CD4-positive, alpha-beta T cell treated with Interleukin-2 at 100 ng/mL for 4 hours (primary cell): ENCODE results near the gene CTTNBP2.
"Not testable (repeated sequence)": the region's sequence is repeated elsewhere in the genome, so short reads cannot be mapped to it uniquely, and the experiment has no call there.

Experiments used
- DNase-seq: peaks from one replicate; pipeline ENCODE4 v3.0.0-alpha.2; 2020; ENCODE audit warnings: low spot score

The CTTNBP2 gene

DNA sequence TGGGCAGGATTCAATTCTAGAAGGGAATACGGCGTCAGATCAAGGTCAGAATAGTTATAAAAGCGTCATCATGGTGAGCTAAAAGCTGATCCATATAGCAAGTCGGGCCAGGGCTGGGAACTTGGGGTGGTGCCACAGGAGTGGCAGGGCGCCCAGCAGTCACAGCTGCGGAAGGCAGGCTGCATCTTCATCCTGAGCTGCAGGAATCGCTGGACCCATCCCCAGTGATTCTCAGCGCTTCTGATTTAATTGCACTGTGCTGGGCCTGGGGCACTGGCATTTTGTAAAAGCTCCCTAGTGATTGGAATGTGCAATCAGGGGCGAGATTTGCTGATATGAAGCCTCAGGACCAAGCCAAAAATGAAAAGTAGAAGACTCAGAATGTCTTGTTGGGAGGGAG, 135.3 kb downstream of the CTTNBP2 start:
- DNase-seq = no peak

DNA sequence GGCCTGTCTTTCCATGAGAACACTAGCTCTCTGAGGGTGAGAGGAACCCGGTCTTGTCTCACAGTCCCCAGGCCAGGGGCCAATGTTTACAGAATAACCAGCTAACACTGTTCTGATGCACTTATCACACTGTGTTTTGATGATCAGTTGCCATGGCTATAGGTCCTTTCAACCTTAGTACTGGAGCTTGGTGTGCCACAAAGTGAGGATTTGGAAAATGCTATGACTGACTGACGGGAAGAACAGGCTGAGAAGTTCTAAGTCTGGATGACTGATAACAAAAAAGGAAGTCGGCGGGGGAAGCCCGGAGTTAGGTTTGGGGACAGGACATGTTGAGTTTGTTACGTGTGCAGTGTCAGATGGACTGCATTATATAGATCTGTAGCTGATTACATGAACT, 141.8 kb downstream of the CTTNBP2 start:
- DNase-seq = no peak

DNA sequence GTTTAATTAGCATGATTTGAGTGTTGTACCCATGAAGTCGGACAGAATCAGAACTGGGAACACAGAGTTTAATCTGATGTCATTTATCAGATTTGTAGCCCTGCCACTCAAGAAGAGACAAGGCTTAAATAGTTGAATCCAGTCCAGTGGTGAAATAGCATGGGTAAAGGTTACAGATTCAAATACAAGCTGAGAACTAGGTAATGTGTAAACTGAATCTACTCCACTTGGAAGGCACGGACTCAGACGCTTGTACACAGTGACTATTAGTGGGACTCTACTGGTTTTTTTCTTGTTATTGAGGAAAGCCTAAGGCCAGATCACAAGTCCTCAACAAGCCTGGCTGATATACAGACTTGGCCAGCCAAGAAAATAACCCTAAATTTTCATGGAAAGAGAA, 142.9 kb downstream of the CTTNBP2 start:
- no peak for DNase-seq

DNA sequence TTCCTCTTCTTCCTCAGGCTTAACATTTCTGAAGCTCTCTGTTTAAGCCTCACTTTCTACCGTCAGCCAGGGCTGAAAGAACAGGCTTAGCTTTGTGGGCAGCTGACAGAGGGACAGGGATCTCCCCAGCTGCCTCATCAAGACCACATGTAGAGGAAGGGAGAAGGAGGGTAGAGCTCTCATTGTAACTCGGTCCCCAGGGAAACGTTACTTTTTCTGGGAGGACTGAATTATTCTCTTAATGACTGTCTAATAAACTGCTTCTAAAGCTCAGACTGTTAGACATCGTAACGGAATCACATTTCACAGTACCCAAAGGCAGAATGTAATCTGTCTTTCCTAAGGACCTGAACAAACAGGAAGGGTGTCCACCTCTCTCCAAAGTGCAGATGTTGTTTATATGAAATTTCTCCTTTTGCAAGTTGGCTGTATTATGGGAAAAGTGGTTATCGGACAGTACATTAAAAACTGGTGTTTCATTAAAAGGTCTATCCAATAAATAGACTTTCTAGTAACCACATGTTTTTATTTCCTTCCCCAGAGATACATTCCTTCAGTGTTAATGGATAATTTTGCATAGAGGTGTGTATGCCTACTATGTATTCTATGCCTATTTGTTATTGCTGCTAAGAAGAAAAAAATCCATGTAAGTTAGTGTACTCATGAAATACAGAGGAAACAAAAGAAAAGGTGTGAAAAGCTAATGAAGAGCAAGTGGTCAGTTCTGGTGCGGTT, 144.2 kb downstream of the CTTNBP2 start:
- no peak for DNase-seq

DNA sequence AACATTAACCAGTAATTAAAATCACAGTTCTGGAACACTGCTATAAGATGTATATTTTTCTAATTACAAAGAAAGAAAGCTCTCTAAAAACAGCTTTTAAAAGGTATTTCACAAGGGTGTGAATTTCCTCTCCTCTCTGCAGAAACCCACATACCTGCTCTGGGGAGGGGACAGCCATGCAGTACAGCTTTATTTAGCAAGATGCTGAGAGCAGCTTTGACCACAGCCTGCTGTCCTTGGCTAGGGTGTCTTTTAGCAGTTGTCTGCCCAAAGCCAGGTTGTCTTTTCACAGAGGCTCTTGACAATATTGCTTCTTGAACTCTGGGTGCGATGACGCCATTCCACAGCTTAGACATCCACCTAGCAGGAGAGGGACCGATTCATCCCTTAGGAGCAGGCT, 148.3 kb downstream of the CTTNBP2 start:
- DNase-seq = no peak

DNA sequence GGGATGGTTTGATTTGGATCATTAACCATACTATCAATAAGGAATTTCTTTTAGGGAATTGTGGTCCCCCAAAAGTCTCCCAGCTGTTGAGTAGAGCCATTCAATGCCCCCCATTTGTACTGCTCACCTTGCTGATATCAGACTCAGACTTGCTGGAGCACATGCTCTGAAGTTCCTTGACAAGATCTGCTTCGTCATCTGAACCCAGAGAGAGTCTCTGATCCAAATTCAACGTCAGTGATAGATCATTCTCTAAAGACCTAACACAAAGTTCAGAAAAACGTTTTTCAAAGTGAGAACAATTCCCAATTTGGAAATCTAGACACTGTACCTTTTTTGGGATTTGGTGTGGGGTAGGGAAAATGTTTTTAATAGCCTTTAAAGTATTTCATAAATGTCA, 153.9 kb downstream of the CTTNBP2 start:
- no peak for DNase-seq

DNA sequence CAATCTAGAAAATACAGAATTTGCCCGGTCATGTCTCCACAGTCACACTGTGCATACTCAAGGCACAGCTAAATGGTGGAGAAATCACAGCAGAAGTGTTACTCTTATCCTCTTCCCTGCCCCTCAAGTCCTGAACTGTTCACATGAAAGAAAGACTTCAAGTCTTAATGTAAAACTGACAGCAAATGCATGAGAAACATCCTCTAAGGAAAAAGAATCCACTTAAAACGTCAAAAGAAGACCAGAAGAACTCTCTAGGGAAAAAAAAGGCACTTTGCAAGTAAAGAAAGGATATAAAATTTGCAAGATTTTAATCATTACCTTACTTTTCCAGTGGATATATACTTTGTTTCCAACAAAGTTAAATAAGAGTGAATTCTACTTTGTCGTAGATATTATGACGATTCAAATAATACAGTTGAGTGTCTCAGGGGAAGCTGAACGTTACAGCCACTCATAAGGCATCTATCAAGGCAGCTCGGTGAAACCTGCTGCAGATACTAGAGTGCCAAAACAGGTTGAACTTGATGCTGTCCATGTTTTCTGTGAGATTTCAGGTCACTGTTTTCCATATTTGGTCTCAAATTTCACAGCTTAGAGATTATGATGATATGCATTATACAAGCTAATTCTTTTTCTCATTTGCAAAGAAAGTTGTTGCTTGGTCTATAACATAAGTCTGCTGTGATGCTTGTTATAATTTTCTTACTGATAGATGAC, 155.0 kb downstream of the CTTNBP2 start:
- no peak for DNase-seq

DNA sequence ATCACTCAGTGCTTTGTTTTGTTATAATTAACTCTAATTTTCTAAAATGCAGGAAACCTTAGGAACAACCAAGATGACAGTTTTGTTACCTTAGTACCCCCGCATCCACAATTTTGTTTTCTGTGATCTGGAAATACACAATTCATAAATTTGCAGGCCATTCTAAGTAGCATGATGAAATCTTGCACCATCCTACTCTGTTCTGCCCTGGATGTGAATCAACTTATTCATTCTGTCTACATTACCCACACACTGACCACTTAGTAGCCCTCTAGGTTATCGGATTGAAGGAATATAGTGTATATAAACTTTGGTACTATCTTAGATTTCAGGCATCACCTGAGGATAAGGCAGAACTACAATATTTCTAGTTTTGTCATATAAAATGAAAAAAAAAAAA, 155.9 kb downstream of the CTTNBP2 start:
- DNase-seq = no peak

DNA sequence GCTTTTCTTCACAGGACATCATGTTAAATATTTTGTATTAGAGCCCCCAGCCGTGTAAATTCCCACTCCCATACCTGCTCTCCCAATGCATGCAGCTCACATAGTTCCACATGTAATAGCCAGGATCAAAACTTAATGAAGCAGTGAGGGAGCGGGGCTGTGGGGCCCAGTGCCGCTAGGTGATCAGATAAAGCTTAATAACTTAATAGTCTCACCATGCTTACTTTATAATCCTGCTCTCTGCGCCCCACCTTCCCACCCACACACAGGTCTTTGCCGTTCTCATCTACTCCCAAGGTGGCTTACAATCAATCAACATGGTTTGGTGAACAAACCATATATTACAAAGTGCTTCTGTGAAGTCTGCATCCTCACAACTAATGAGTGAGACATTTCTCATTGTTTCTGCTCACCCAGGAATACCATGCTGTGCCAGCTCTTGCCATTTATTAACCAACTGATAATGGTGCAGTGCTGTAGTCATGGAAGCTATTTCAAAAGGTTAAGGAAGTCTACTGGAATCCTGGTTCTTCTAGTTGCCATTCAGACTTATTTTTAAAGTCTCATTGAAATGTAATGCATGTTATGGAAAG, 156.4 kb downstream of the CTTNBP2 start:
- no peak for DNase-seq

DNA sequence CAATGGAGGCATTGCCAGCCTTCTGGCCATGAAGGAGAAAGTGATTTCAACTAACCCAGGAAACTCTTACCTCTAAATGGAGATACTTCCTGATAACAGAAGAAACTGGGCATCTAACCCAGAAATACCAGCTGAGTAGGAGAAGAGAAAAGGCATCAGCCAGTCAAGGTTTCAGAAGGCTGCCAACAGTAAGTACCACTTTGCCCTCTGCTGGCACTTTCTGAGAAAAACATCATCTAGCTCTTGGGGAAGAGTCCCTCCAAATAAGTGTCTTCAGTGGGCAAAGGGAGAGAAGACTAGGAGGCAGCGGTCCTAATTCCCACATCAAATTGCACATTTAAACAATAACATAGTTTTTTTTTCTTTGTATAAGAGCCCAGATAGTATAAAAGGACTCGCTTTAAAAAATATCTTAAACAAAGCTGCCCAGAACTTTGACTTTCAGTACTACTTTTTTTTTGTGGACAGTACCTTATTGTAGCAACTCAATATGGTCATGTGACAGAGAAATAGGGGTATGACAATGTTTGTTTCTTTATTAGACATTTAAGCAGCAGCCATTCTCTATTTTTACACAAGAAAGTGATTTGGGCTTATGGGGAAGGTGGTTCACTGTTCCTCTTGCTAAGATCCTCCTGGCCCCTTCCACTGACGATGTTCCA, 157.3 kb downstream of the CTTNBP2 start:
- no peak for DNase-seq

DNA sequence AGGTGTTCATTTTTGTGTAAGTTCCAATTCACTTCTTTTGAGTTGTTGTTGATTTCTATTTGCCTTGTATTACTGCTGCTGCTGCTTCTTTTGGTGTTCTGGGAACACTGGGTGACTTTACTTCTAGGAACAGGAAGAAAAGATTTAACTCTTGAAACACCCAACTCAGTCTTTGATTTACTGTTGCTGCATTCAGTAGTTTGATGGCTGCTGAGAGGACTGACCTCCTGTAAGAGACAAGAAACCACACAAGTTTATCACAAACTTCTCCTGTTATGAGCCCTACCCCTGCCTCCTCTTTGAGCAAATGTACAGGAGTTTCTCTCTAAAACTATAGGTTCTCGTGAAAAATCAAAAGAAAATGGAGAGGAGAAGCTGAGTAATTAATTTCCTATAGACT, 161.7 kb downstream of the CTTNBP2 start:
- DNase-seq = no peak

DNA sequence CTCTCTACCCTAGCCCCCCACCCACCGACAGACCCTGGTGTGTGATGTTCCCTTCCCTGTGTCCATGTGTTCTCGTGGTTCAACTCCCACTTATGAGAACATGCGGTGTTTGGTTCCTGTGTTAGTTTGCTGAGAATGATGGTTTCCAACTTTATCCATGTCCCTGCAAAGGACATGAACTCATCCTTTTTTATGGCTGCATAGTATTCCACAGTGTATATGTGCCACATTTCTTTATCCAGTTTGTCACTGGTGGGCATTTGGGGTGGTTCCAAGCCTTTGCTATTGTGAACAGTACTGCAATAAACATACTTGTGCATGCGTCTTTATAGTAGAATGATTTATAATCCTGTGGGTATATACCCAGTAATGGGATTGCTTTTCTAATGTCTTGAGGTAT, 165.1 kb downstream of the CTTNBP2 start:
- not testable (repeated sequence) for DNase-seq

DNA sequence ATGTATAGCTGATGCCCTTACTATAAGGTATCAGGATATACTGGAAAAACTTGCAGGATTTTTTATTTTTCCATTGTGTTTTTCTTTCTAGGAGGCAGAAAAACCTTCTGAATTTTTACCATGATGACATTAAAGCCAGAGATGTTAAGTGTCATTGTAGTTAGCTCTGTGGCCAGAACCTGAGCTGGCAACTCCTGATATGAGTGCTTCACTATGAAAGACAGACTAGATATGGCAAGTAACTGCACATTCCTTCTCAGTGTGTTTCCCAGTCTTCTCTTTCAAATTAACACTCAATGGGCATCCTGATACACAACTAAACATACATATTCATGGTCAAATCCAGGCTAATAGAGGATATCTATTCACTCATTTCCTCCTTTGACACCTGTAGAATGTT, 166.2 kb downstream of the CTTNBP2 start:
- DNase-seq = no peak

DNA sequence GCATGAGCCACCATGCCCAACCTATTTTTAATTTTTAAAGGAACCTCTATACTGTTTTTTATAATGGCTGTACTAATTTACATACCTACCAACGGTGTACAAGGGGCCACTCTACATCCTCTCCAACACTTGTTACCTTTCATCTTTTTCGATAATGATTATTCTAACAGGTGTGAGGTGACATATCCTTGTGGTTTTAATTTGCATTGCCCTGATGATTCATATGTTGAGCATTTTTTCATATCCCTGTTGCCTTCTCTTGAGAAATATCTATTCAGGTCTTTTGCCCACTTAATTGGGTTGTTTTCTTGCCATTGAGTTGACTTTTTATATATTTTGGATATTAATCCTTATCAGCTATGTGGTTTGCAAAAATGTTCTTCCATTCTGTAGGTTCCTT, 167.0 kb downstream of the CTTNBP2 start:
- no peak for DNase-seq

DNA sequence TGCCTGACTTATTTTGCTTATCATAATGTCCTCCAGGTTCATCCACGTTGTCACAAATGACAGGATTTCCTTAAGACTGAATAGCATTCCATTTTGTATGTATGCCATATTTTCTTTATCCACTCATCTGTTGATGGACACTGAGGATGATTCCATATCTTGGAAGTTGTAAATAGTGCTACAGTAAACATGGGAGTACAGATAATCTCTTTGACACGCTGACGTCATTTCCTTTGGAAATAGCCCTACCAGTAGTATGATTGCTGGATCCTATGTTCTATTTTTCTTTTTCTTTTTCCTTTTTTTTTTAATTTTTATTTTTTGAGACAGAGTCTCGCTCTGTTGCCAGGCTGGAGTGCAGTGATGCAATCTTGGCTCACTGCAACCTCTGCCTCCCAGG, 167.6 kb downstream of the CTTNBP2 start:
- no peak for DNase-seq

DNA sequence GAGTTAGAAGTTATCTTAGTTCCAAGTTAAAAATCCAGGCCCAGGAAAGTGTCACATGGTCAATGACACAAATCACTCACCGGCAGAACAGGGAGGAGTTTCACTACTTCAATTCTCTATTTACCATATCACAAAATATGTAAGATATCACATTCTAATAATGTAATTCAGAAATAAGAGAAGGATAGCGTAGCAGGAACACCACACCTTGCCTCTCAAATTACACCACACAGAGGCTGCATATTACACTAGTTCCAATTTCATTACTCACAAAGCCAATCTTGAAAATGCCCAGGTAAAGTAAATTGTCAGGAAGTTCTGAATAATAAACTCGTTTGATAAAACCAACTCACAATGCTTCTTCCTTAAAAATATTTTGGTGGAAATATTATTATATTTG, 169.2 kb downstream of the CTTNBP2 start:
- no peak for DNase-seq

DNA sequence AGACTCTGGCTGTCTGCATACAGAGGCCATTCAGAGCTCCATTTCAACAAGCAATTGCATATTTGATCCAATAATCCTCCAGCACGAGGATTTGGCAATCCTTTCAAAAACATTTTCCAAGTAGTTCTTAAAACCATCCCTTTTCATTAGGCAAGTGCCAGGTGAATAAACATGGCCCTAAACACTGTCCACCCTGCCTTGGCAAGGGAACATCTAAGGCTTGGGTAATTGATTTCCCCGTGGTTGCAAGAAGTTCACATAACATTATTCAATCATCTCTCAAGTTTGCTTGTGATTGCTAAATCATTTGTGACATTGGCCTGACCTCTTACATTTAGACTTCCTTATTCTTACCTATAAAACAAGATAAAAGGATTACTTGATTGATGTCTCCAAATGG, 175.2 kb downstream of the CTTNBP2 start:
- no peak for DNase-seq

DNA sequence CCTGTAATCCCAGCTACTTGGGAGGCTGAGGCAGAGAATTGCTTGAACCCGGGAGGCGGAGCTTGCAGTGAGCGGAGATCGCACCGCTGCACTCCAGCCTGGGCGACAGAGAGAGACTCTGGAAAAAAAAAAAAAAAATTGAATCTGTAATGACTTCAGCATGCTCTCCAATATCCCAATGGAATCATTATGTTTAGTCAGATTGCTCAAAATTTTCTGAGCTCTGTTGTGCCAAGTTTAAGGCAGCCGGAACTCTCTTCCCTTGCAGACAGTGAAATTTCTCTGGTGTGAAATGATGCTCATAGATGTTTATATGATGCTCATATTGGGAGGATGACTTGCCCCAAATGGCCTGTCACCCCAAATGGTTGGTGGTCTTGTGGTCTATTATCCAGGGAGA, 180.9 kb downstream of the CTTNBP2 start:
- DNase-seq = no peak

DNA sequence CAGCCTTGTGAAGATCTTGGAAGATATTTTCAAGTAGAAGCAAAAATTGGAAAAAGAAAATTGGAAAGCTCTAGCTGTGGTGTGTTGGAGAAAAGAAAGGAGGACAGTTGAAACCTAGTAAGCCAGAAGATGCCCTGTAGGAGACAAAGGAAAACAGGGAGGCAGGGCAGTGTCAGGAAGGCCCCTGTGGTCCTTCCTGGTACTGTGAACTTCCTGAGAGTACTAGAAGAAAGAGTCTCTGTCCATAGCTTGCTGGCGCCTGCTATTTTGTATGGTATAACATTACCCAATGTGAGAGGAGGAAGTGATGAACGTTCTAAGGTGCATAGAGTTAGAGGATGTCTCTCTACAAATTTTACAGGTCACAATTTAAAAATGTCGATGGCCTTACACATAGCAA, 183.1 kb downstream of the CTTNBP2 start:
- no peak for DNase-seq

DNA sequence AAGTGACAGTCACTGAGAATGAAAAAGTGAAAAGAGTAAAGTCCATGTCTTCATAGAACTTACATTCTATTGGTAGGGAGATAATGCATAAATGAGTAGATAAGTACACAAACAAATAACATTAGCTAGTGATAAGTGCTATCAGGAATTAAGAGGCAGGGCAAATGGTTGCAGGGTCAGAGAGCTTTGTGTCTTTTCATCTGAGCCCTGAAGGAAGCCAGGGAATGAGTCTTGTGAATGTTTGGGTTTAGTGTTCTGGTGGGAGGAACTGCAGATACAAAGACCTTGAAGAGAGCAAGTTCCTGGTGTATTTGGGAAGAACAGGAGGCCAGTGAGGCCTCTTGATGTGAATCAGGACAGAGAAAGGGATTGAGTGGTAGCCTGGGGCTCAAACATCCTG, 183.8 kb downstream of the CTTNBP2 start:
- no peak for DNase-seq

DNA sequence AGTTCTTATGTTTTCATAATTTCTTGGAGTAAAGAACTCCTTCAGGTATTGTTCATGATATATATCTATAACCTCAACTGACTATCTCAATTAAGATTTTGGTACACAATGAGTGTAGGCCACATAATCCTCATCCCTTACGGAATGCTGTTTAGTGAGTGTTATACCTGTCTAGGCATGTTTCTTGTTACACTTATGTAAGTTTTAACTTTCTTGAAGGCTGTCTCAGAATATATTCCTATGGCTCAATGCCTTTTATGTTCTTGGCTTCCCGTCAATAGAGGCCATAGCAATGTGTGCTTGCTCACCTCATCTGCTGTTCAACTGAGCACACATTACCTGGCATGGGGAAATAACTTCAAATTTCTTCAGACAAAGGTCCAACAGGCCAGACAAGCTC, 185.1 kb downstream of the CTTNBP2 start:
- no peak for DNase-seq

DNA sequence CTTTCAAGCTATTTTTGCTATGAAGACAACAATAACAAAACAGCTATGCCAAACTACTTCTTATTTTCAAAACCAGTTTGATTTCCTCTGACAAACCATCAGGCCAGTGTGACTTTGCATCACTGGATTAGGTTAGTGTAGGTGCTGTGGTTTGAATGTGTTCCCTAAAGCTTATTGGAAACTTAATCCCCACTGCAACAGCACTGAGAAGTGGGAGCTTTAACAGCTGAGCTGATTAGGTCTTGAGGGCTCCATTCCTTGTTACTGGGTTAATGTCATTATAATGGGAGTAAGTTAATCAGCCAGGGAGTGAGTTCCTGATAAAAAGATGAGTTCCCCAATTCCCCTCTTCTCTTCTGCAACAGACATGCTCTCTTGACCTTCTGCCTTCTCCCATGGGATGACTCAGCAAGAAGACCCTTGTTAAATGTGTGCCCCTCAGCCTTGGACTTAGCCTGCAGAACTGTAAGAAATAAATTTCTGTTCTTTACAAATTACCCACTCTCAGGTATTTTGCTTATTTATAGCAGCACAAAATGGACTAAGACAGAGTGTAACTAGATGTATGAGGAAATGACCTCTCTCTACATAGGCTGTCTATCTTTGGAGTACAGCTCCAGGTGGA, 186.8 kb downstream of the CTTNBP2 start:
- DNase-seq = no peak

DNA sequence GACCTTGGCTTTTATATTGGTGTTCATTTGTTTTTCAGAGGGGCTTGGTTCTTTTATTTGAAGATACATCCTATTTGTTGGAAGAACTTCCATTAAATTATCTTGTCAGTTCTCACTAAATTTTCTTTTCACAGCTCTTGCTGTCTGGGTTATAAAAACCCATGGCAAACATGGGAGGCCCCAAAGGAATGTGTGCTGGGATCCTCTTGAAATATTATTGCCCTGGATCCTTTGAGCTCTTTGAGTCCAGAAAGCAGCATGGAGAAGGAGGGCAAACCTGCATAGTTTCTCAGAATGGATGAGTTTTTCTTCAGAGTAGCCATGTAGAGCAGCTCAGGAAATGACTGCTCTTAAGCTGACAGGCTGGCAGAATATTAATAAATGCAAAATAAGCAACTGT, 187.4 kb downstream of the CTTNBP2 start:
- no peak for DNase-seq
